IMR-90 (cell line): Measurements from ENCODE around the gene HMGN1. TPM values are rescaled to one million over a fixed set of nuclear protein-coding genes. Genes with fewer than 3 reads are reported as not detected.

Experiments used
- ATAC-seq: fragments of 200-7000 bp; cut with Tn5 transposase; 2 replicates; pipeline ENCODE4 v1.9.1; 2020; ENCODE audit warnings: low read depth, mild to moderate bottlenecking, moderate library complexity
- BruUV-seq: library from RNA; stranded (reverse); fragments of 400-500 nt; replicated peaks from 2 replicates; lab custom pipeline; 2021; lab: Mats Ljungman, UMichigan
- CTCF ChIA-PET: fragments of 300-600 bp; formaldehyde crosslinking; extraction: SDS; loops from one replicate; lab custom pipeline; 2021; ENCODE audit warnings: antibody characterized with exemption; lab: Yijun Ruan, JAX
- POLR2A ChIA-PET: fragments of 300-600 bp; sonication (Branson Sonifier 250); formaldehyde crosslinking; loops from one replicate; lab custom pipeline; 2022; ENCODE audit warnings: antibody characterized with exemption; ENCODE audit not compliant: unreplicated experiment; lab: Charles Lee
- DNase-seq: peaks from one replicate; pipeline ENCODE4 v3.0.0; 2013
- H2AFZ ChIP-seq: replicated peaks from 2 replicates; pipeline ENCODE3; 2013; ENCODE audit warnings: low read length, mild to moderate bottlenecking; ENCODE audit not compliant: poor library complexity
- H2AK5ac ChIP-seq: 2 replicates; pipeline ENCODE4 v1.6.1; 2013; ENCODE audit warnings: low read depth, low read length, inconsistent platforms
- H2AK9ac ChIP-seq: replicated peaks from 2 replicates; pipeline ENCODE3; 2013; ENCODE audit warnings: mild to moderate bottlenecking, low read depth, low read length, moderate library complexity; ENCODE audit not compliant: poor library complexity
- H2BK120ac ChIP-seq: 2 replicates; pipeline ENCODE4 v1.6.1; 2013; ENCODE audit warnings: low read depth, low read length, inconsistent platforms
- H2BK15ac ChIP-seq: 3 replicates; pipeline ENCODE4 v1.6.1; 2013; ENCODE audit warnings: low read depth, low read length, inconsistent platforms
- H2BK20ac ChIP-seq: 2 replicates; pipeline ENCODE4 v1.6.1; 2013; ENCODE audit warnings: low read depth, mild to moderate bottlenecking, inconsistent platforms, low read length, moderate library complexity
- H2BK5ac ChIP-seq: 2 replicates; pipeline ENCODE4 v1.6.1; 2013; ENCODE audit warnings: mild to moderate bottlenecking, low read depth, low read length, inconsistent platforms; ENCODE audit not compliant: poor library complexity, severe bottlenecking
- H3K14ac ChIP-seq: replicated peaks from 2 replicates; pipeline ENCODE4 v1.6.1; 2013; ENCODE audit warnings: low read depth, low read length, inconsistent platforms
- H3K18ac ChIP-seq: 2 replicates; pipeline ENCODE4 v1.6.1; 2013; ENCODE audit warnings: low read depth, low read length, control low read depth
- H3K23ac ChIP-seq: 2 replicates; pipeline ENCODE4 v1.6.1; 2013; ENCODE audit warnings: low read depth, low read length, inconsistent platforms
- H3K27ac ChIP-seq: 2 replicates; pipeline ENCODE4 v1.5.1; 2013; ENCODE audit warnings: mild to moderate bottlenecking, control low read depth, low read length; ENCODE audit not compliant: insufficient read depth
- H3K27me3 ChIP-seq: 2 replicates; pipeline ENCODE4 v1.6.1; 2013; ENCODE audit warnings: low read length; ENCODE audit not compliant: control insufficient read depth, insufficient read depth
- H3K36me3 ChIP-seq: 2 replicates; pipeline ENCODE4 v1.6.1; 2013; ENCODE audit warnings: low read length, mixed read lengths; ENCODE audit not compliant: control insufficient read depth, insufficient read depth
- H3K4ac ChIP-seq: 2 replicates; pipeline ENCODE4 v1.6.1; 2013; ENCODE audit warnings: low read depth, low read length, inconsistent platforms
- H3K4me1 ChIP-seq: 2 replicates; pipeline ENCODE4 v1.6.1; 2013; ENCODE audit warnings: low read length, mixed read lengths; ENCODE audit not compliant: control insufficient read depth, insufficient read depth
- H3K4me2 ChIP-seq: 2 replicates; pipeline ENCODE4 v1.6.1; 2013; ENCODE audit warnings: low read depth, mild to moderate bottlenecking, control low read depth, low read length, moderate library complexity
- H3K4me3 ChIP-seq: 2 replicates; pipeline ENCODE4 v1.5.1; 2013; ENCODE audit warnings: low read depth, mild to moderate bottlenecking, control low read depth, low read length, moderate library complexity; ENCODE audit not compliant: insufficient read depth
- H3K56ac ChIP-seq: 2 replicates; pipeline ENCODE4 v1.6.1; 2013; ENCODE audit warnings: low read length, inconsistent platforms; ENCODE audit not compliant: insufficient read depth; ENCODE audit errors: extremely low read depth
- H3K79me1 ChIP-seq, 2 experiments: 2 replicates each; pipeline ENCODE4 v1.6.1; 2013; ENCODE audit warnings: low read length in 2 of 2, inconsistent platforms in 1 of 2, low read depth in 1 of 2
- H3K9ac ChIP-seq: 2 replicates; pipeline ENCODE4 v1.6.1; 2013; ENCODE audit warnings: low read depth, low read length, control low read depth
- H3K9me1 ChIP-seq: 2 replicates; pipeline ENCODE4 v1.6.1; 2013; ENCODE audit warnings: low read length, inconsistent platforms; ENCODE audit not compliant: insufficient read depth
- H3K9me3 ChIP-seq: 2 replicates; pipeline ENCODE4 v1.6.1; 2013; ENCODE audit warnings: low read length; ENCODE audit not compliant: control insufficient read depth, insufficient read depth
- H4K20me1 ChIP-seq: 2 replicates; pipeline ENCODE4 v1.6.1; 2013; ENCODE audit warnings: low read length, inconsistent platforms; ENCODE audit not compliant: insufficient read depth
- H4K5ac ChIP-seq: 2 replicates; pipeline ENCODE4 v1.6.1; 2013; ENCODE audit warnings: mild to moderate bottlenecking, low read depth, low read length, control low read depth
- H4K8ac ChIP-seq, 2 experiments: 2 replicates each; pipeline ENCODE4 v1.6.1; 2013; ENCODE audit warnings: low read depth in 2 of 2, low read length in 2 of 2, control low read depth in 1 of 2, inconsistent platforms in 1 of 2
- H4K91ac ChIP-seq: 2 replicates; pipeline ENCODE4 v1.6.1; 2013; ENCODE audit warnings: low read depth, low read length, inconsistent platforms; ENCODE audit not compliant: insufficient read depth
- BHLHE40 ChIP-seq: fragments of 150-350 bp; IDR thresholded peaks from 2 replicates; pipeline ENCODE4 v1.6.1; 2016; ENCODE audit warnings: mild to moderate bottlenecking, low read depth, low read length
- CEBPB ChIP-seq: IDR thresholded peaks from 2 replicates; pipeline ENCODE4 v1.6.1; 2012; ENCODE audit warnings: low read depth, low read length, improper control_type of control experiment
- CHD1 ChIP-seq: IDR thresholded peaks from 2 replicates; pipeline ENCODE4 v1.6.1; 2012; ENCODE audit warnings: low read depth, low read length, improper control_type of control experiment
- CTCF ChIP-seq: conservative IDR thresholded peaks from 2 replicates; pipeline ENCODE4 v1.5.1; 2012; ENCODE audit warnings: mild to moderate bottlenecking, low read depth, low read length, improper control_type of control experiment
- ELK1 ChIP-seq: fragments of 150-350 bp; IDR thresholded peaks from 2 replicates; pipeline ENCODE4 v1.6.1; 2016; ENCODE audit warnings: low read depth, mild to moderate bottlenecking, low read length, moderate library complexity, borderline replicate concordance
- FOS ChIP-seq: fragments of 150-350 bp; IDR thresholded peaks from 2 replicates; pipeline ENCODE4 v1.6.1; 2016; ENCODE audit warnings: low read depth, low read length
- MAFK ChIP-seq: IDR thresholded peaks from 2 replicates; pipeline ENCODE4 v1.6.1; 2012; ENCODE audit warnings: low read depth, low read length, improper control_type of control experiment
- MAZ ChIP-seq: IDR thresholded peaks from 2 replicates; pipeline ENCODE4 v1.6.1; 2012; ENCODE audit warnings: low read depth, mild to moderate bottlenecking, low read length, improper control_type of control experiment, moderate library complexity, borderline replicate concordance
- MXI1 ChIP-seq: IDR thresholded peaks from 2 replicates; pipeline ENCODE4 v1.6.1; 2012; ENCODE audit warnings: low read depth, mild to moderate bottlenecking, low read length, moderate library complexity, borderline replicate concordance
- NFE2L2 ChIP-seq: fragments of 150-350 bp; IDR thresholded peaks from 2 replicates; pipeline ENCODE4 v1.6.1; 2016; ENCODE audit warnings: low read depth, mild to moderate bottlenecking, low read length
- POLR2A ChIP-seq: IDR thresholded peaks from 2 replicates; pipeline ENCODE4 v1.6.1; 2012; ENCODE audit warnings: mild to moderate bottlenecking, low read depth, low read length
- RAD21 ChIP-seq: IDR thresholded peaks from 2 replicates; pipeline ENCODE4 v1.6.1; 2012; ENCODE audit warnings: low read length, improper control_type of control experiment
- RCOR1 ChIP-seq: IDR thresholded peaks from 2 replicates; pipeline ENCODE4 v1.6.1; 2012; ENCODE audit warnings: mild to moderate bottlenecking, low read length, improper control_type of control experiment; ENCODE audit not compliant: insufficient replicate concordance
- RFX5 ChIP-seq: IDR thresholded peaks from 2 replicates; pipeline ENCODE4 v1.8.0; 2012; ENCODE audit warnings: low read depth, mild to moderate bottlenecking, low read length, moderate library complexity
- SMC3 ChIP-seq: fragments of 150-350 bp; IDR thresholded peaks from 2 replicates; pipeline ENCODE4 v1.6.1; 2016; ENCODE audit warnings: low read depth, mild to moderate bottlenecking, antibody characterized with exemption, low read length, moderate library complexity
- USF2 ChIP-seq: fragments of 150-350 bp; IDR thresholded peaks from 2 replicates; pipeline ENCODE4 v1.6.1; 2017; ENCODE audit warnings: mild to moderate bottlenecking, antibody characterized with exemption, low read length, low read depth
- WGBS, 2 experiments: methylation state at CpG; one replicate each; pipeline versions ENCODE4 v1.1.5 to v1.1.7; 2013; ENCODE audit warnings: missing lambda C conversion rate in 2 of 2; ENCODE audit not compliant: insufficient read length in 1 of 2; ENCODE audit errors: extremely low coverage in 2 of 2; 5-methylcytosine and 5-hydroxymethylcytosine counted together
- dilution Hi-C: fragments of 300-500 bp; cut with HindIII; formaldehyde crosslinking; loops from one replicate; pipeline ENCODE4 v1.14.3; 2018; ENCODE audit warnings: low sequenced_read_pairs; ENCODE audit not compliant: unreplicated experiment
- in situ Hi-C: fragments of 300-500 bp; cut with MboI; formaldehyde crosslinking; loops from 3 replicates; pipeline ENCODE4 v1.14.3; 2019; ENCODE audit warnings: low sequenced_read_pairs, inconsistent platforms, mixed read lengths
- intact Hi-C: fragments of 100-400 bp; cut with micrococcal nuclease; formaldehyde crosslinking; loops from 2 replicates; pipeline ENCODE4 v1.10.0; 2022
- polyA plus RNA-seq, 3 experiments: library from polyadenylated mRNA; depleted of rRNA; stranded (reverse); fragments of >200 nt; gene quantifications; 2 replicates each; pipeline ENCODE4 v1.2.3, GENCODE V29; 2012; ENCODE audit warnings: low replicate concordance in 1 of 3
- total RNA-seq: library from RNA; depleted of rRNA; stranded (reverse); fragments of >200 nt; gene quantifications from 2 replicates; pipeline ENCODE4 v1.2.3, GENCODE V29; 2012

The HMGN1 gene
- total and polyA plus RNA-seq, 2 of the 4 experiments (the other 2 are of a cell fraction) = 55.2 to 155 TPM

GRCh38 chr21:39339231-39339630 is 9.7 kb downstream of the HMGN1 start:
- intact Hi-C loops = no loop called here
- H4K5ac ChIP-seq = no peak overlapping the region
- no peak overlapping the region for H2BK15ac ChIP-seq
- DNase-seq (no peak), ATAC-seq (no peak)
- H3K4ac ChIP-seq = no peak overlapping the region
- in situ Hi-C loops = no loop called here
- H2AFZ ChIP-seq = no peak overlapping the region
- no peaks in the 10 kb centered on the region for H3K9me3 ChIP-seq
- H3K36me3 ChIP-seq = peaks cover 24% of the 10 kb centered on the region
- ChIA-PET CTCF (interaction anchor here (0.8 kb wide), 1 partner anchor 486 kb away, joined by 3 read pairs; no protein-coding TSS in a partner anchor), POLR2A (no interaction called here)
- no peak overlapping the region for H2BK120ac ChIP-seq
- peaks cover 5 to 10% of the 10 kb centered on the region in 2 experiments; a peak in 3 of 4 replicates for H3K79me1 ChIP-seq
- H4K8ac ChIP-seq = no peak overlapping the region
- peaks cover 9% of the 10 kb centered on the region; the same call in 1 of the 2 replicates for H4K20me1 ChIP-seq
- BruUV-seq = no TSS peak
- no peak overlapping the region for H2AK5ac ChIP-seq
- no peak overlapping the region for H3K4me3 ChIP-seq
- H2AK9ac ChIP-seq = no peak overlapping the region
- H3K9ac ChIP-seq = no peak overlapping the region
- no peak overlapping the region for H3K4me2 ChIP-seq
- H3K18ac ChIP-seq = no peak overlapping the region
- no CpG with 5 or more reads among the region's 2 CpGs for WGBS, 2 experiments
- dilution Hi-C loops = no loop called here
- no peak overlapping the region for H3K56ac ChIP-seq
- no peak overlapping the region for H4K91ac ChIP-seq
- H2BK20ac ChIP-seq = no peak overlapping the region
- no peak overlapping the region for H3K23ac ChIP-seq
- TF ChIP-seq BHLHE40 (no peak), SMC3 (no peak), RCOR1 (no peak), RFX5 (no peak), NFE2L2 (no peak), MAZ (no peak), USF2 (no peak), MXI1 (no peak), FOS (no peak), CEBPB (no peak), RAD21 (no peak), CTCF (no peak), POLR2A (no peak), ELK1 (no peak), MAFK (no peak), CHD1 (no peak)
- H3K27ac ChIP-seq = no peak overlapping the region
- H3K9me1 ChIP-seq = peaks cover 4% of the 10 kb centered on the region; the same call in 1 of the 2 replicates
- no peak overlapping the region for H3K14ac ChIP-seq
- no peaks in the 10 kb centered on the region for H3K27me3 ChIP-seq
- H3K4me1 ChIP-seq = no peaks in the 10 kb centered on the region
- H2BK5ac ChIP-seq = no peak overlapping the region
